Activated CD8-positive, alpha-beta memory T cell treated with anti-CD3 and anti-CD28 coated beads, Interleukin-2, amount 50 U/mL, for 4 hours (primary cell): Measurements from ENCODE around the gene TMPRSS4.
"Not testable (repeated sequence)": the region's sequence is repeated elsewhere in the genome, so short reads cannot be mapped to it uniquely, and the experiment has no call there.

Source experiments
- DNase-seq: peaks from one replicate; pipeline ENCODE4 v3.0.0-alpha.2; 2020

The TMPRSS4 gene

DNA sequence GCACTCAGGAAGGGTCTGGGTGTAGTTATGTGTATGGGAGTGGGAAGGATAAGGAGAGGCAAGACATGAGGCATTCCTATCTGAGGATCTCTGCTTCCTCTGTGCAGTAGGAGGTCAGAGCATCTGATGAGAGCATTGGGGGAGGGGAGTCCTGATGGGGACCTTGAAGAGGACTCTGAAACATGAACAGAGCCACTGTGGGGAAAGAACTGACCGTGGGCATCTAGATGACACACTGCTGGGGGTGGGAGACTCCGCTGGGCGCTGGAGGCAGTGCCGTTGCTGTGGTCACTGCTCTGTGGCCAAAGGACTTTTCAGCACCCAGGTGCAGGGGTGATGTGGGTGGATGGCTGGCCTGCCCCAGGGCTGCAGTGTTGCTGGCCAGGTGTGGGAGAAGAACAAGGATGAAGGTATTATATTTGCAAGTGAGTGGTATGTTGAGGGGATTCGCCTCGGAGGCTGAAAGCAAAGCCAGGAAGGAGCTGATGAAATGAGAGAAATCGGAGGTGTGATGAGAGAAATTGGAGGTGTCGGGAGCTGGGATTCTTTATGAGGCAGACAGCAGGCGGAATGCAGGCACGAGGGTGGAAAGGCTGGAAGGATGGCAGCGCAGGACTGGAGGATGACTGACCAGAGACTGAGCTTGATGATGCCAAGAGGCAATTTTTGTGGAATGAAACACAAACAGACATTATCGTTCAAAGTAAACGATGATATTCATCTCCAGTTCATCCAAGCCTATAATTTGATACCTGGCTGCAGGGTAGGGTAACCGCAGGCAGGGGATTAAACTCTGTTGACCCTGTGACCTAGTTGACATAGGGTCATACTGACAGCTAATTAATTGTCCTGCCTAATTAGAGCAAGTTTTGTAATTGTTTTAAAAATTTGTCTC is 19.4 kb upstream of the TMPRSS4 start:
- DNase-seq = no peak

- no peak for DNase-seq
These were observed 18.3 kb upstream of the TMPRSS4 start for GRCh38 chr11:118058311-118059245.

DNA sequence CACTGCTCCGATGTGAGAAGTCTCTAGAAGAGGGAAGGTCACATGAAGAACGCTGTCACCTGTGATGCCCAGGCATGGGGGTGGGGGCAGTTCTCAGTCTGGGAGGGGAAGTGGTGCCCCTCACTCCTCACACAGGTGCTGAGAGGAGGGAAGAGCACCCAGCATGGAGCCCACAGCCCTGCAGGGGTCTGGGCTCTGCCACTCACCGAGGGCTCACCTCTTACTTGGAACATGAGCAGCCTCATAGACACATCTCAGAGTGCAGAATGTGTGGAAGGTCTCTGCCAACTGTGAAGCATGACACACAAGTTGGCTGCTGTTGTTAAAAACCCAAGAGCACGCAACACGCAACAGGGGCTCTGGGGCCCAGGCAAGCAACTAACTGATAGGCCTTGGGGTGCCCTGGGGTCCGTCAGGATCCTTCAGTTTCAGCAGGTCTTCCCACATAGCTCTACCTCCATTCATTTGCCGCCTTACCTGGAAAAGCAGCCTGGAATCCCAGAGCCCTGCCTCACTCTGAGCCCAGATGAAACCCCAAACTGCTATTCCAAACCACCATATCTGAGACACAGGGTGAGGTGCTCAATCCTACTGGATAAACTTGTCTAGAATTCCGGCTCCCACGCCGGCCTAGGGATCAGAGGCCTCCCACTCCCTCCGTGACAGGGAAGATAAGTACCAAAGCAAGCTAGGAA is 17.5 kb upstream of the TMPRSS4 start:
- peak; percentile 4 for DNase-seq

- peak; percentile 10 for DNase-seq
These were observed 16.7 kb upstream of the TMPRSS4 start for GRCh38 chr11:118060081-118060661.

GRCh38 chr11:118060869-118061268 is 16.0 kb upstream of the TMPRSS4 start:
- DNase-seq = no peak

- DNase-seq = no peak
These were observed 15.2 kb upstream of the TMPRSS4 start for GRCh38 chr11:118061586-118062125.

DNA sequence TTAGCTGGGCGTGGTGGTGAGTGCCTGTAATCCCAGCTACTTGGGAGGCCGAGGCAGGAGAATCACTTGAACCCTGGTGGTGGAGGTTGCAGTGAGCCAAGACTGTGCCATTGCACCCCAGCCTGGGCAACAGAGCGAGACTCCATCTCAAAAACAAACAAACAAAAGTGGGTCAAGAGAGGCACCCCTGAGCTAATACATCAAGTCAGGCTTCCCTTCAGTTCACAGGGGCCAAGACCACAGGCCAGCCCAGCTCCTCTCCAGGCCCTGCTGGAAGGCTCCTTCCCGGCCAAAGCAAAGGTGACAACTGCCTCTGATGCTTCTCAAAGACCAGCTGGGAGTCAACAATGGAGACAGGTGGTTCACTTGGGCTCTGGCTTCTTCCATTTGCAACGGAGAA is 14.7 kb upstream of the TMPRSS4 start:
- DNase-seq = not testable (repeated sequence)

DNA sequence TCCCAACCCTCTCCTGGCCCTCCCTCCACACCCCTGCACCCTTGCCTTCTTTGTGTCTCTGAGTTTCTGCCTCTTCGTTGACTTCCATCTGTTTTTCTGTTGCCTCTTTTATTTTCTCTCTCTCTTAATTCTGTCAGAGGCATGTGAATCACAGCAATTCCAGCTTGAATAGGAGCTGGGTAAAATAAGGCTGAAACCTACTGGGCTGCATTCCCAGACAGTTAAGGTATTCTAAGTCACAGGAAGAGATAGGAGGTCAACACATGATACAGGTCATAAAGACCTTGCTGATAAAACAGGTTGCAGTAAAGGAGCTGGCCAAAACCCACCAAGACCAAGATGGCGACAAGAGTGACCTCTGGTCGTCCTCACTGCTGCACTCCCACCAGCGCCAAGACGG is 14.2 kb upstream of the TMPRSS4 start:
- not testable (repeated sequence) for DNase-seq

DNA sequence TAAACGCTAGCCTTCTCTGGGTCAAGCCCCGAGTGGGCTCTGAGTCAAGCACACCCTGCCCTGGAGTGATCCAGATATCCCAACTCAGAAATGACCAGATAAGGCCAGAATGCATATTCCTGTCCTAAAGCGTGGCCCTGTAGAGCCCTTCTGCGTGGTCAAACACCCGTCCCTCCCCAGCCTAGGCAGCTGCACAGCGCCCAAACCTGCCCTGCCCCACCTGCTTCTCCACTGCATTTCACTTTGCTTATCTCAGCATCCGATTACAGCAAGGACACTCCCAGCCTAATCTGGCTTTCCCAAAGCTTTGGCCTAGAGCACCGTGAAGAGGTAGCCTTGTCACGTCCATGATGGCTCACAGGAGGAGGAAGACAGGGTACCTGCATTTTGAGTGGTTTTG is 11.9 kb upstream of the TMPRSS4 start:
- DNase-seq = no peak

DNA sequence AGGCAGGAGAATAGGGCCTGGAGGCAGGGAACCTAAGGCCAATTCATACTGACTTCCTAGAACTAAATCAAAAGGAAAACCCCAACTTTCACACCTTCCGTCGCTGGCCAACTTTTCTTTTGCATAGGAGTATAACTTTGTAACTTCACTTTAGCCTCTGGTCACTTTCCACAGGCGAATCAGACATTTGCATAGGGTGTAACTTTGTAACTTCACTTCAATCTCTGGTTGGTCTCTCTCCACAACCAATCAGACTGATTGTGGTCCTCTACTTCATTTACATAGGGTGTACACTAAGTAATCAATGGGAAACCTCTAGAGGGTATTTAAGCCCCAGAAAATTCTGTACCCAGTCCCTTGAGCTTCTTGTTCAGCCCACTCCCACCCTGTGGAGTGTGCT is 11.5 kb upstream of the TMPRSS4 start:
- DNase-seq = no peak

DNA sequence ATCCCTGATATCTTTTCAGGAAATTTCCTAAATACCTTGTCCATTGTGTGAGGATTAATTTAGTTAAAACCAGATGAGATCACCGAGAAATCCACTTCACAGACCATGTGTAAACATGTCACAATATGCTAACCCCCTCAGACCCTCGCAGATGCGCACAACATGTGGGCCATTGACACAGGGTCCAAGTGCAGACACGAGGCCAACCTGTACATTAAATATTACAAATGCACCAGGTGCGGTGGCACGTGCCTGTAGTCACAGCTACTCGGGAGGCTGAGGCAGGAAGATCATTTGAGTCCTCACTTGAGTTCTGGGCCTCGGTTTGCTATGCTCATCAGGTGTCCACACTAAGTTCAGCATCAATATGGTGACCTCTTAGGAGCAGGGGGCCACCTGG is 9.9 kb upstream of the TMPRSS4 start:
- no peak for DNase-seq

DNA sequence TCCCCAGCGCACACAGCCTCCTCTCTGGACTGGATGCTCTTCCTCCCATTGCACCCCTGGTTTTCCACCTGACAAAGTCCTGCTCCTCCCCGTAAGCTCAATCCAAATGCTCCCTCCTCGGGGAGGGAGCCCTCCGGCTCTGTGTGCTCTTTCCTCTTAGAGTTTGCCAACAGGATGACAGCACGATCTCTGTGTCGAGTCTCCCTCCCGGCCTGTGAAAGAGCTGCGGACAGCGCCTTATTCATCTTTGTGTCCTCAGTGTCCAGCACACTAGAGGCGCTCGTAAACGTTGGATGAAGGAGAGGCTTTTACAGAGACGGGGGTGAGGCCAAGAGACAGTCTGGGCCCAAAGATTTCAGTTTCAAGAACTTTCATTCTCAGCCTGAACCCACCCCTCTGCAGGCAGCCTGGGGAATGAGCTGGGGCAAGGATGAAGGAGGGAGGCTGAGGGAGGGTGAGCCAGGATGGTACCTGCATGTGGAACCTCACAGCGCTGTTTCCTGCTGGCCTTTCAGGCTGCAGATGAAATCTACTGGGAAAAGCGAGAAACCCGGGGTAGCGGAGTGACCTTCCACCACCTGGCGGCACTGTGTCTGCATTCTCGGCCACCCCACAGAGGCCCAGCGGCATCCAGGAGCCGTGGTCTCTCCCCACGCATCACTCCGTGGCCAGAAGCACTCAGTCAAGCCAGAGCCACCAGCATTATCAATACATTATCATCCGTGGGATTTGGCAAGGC is 8.5 kb upstream of the TMPRSS4 start:
- no peak for DNase-seq

- DNase-seq = no peak
These were observed 7.8 kb upstream of the TMPRSS4 start for GRCh38 chr11:118068945-118069612.

- DNase-seq = no peak
These were observed 5.4 kb upstream of the TMPRSS4 start for GRCh38 chr11:118071416-118072030.

DNA sequence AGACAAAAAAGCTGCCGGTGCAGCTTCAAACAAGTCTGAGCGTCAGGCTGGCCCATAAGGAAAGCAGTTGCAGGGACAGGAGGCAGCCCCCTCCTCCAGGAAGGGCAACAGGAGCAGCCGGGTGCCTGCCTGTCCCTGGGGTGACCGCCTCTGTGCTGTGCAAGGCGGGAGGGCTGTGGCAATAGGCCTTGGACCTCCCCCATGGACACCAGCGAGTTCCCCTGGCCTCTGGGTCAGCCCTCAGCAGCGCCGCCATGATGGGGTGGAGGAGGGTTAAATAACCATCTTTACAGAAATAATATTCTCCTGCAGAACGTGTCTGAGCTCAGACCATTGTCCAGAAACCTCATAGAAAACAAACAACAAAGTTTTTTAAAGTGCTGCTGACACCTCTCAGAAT is 3.3 kb upstream of the TMPRSS4 start:
- no peak for DNase-seq

DNA sequence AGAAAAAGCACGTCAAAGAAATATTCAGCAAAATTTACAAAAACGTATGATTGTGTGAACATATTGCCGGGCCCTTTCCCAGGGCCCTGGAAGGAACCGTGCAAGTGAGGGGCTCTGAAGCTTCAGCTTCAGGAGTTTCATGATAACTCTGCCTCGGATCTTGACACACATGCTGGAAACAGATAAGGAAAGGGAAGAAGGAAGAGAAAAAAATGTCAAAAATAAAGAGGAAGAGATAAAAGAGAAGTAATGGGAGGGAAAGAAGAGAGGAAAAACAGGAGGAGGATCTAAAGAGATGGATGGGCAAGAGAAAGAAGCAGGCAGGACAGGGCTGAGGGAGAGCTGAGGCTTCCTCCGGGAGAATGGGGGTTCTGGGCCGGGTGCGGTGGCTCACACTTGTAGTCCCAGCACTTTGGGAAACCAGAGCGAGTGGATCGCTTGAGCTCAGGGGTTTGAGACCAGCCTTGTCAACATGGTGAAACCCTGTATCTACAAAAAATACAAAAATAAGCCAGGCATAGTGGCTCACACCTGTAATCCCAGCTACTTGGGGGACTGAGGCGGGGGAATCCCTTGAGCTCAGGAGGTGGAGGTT is 2.7 kb upstream of the TMPRSS4 start:
- DNase-seq = no peak

- no peak for DNase-seq
These were observed 2.1 kb upstream of the TMPRSS4 start for GRCh38 chr11:118074785-118075184.

- DNase-seq = no peak
These were observed 2.1 kb downstream of the TMPRSS4 start for GRCh38 chr11:118078911-118079411.

GRCh38 chr11:118079491-118079890 is 2.6 kb downstream of the TMPRSS4 start:
- no peak for DNase-seq

GRCh38 chr11:118080296-118080695 is 3.4 kb downstream of the TMPRSS4 start:
- DNase-seq = no peak
